ENCODE results near the gene PPP1R1C.

Gene PPP1R1C

GRCh38 chr2:182090486-182090885, 104.8 kb downstream of the PPP1R1C start:
- ATAC-seq (replicated peaks), result no peak
- H3K27me3 Mint-ChIP-seq, result peaks cover 8 to 9% of the 10 kb centered on the region in 2 donors

GRCh38 chr2:182097571-182098164, 112.0 kb downstream of the PPP1R1C start:
- Mint-ChIP-seq H3K4me3 (no peak overlapping the region), H3K9me3 (peaks cover 1 to 8% of the 10 kb centered on the region in 2 donors), H3K27ac (no peak overlapping the region), H3K27me3 (peaks cover 8 to 11% of the 10 kb centered on the region in 2 donors), H3K36me3 (ENCODE audit: insufficient read depth) (no peaks in the 10 kb centered on the region), H3K4me1 (ENCODE audit: low read depth in 2 of 2) (no peaks in the 10 kb centered on the region)
- ATAC-seq (replicated peaks) (no peak), DNase-seq (no peak)

More at GRCh38 chr2:182090486-182090885, 104.8 kb downstream of the PPP1R1C start:
- Mint-ChIP-seq H3K27ac (no peak overlapping the region), H3K9me3 (peaks cover 1 to 8% of the 10 kb centered on the region in 2 donors), H3K4me1 (ENCODE audit: low read depth in 2 of 2) (no peaks in the 10 kb centered on the region), H3K4me3 (no peak overlapping the region), H3K36me3 (ENCODE audit: insufficient read depth) (no peaks in the 10 kb centered on the region)
- no peak for DNase-seq

DNA sequence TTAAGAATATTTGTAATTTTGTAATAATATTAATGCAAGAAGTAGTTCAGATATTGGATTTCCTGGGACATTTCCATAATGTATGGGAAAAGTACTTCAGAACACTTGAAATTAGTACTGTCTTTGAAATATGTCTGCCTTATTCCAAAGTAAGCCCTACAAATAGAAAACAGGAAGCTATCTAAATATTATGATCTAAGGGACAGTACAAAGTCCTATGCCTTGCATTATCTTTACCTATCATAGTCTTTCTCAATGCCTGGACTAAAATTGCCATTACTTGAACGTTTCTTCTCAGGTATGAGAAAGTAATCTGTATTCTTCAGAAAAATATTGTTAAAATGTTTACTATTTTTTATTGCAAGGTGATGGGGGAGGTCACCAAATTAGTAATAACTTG, 113.0 kb downstream of the PPP1R1C start:
- no peaks in the 10 kb centered on the region for H3K36me3 Mint-ChIP-seq (ENCODE audit: insufficient read depth)
- peaks cover 1 to 5% of the 10 kb centered on the region in 2 donors for H3K9me3 Mint-ChIP-seq
- no peak overlapping the region for H3K4me3 Mint-ChIP-seq
- ATAC-seq (replicated peaks), result no peak
- H3K4me1 Mint-ChIP-seq (ENCODE audit: low read depth in 2 of 2), result no peaks in the 10 kb centered on the region
- no peak overlapping the region for H3K27ac Mint-ChIP-seq
- H3K27me3 Mint-ChIP-seq, result peaks cover 4 to 10% of the 10 kb centered on the region in 2 donors
- no peak for DNase-seq

DNA sequence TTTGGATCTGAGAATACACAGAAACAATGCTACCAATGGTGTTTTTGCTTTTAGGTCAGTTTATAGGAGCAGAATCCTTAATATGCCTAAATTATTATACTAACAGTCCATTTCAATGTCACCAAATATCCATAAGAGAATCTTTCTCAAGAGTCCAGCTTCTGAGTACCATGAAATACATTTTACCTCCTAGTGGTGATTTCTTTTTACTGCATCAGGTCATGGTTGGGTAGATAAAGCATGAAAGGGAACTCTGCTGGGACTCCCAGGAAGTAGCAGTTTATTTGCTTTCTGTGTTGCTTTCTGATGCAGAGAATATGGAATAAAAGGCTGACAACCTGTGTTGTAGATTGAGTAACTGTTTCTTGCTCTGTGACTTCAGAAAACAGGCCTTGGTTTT, 115.6 kb downstream of the PPP1R1C start:
- ATAC-seq (replicated peaks), result no peak
- no peak for DNase-seq
- H3K4me1 Mint-ChIP-seq (ENCODE audit: low read depth in 2 of 2), result no peaks in the 10 kb centered on the region
- no peak overlapping the region for H3K4me3 Mint-ChIP-seq
- H3K27ac Mint-ChIP-seq, result no peak overlapping the region
- peaks cover 0 to 6% of the 10 kb centered on the region in 2 donors for H3K27me3 Mint-ChIP-seq
- H3K9me3 Mint-ChIP-seq, result no peaks in the 10 kb centered on the region
- no peaks in the 10 kb centered on the region for H3K36me3 Mint-ChIP-seq (ENCODE audit: insufficient read depth)

DNA sequence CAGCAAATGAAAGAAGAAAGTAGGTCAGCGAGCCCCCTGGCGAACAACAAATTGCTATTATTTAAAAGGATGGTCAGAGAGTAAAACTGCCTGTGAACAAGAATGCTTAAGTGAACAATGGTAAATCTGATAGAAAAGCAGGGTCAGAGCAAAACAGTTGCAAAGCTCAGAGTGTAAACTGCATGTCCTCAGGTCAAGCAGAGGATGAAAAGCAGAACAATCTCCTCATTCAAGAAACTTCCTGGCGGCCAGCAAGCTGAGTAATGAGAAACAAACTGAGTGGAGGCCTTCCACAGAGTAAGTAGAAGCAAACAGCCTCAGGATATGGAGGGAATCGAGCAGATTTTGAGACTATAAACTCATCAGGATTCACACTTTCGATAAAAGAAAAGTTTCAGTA, 117.9 kb downstream of the PPP1R1C start:
- Mint-ChIP-seq H3K4me1 (ENCODE audit: low read depth in 2 of 2) (no peaks in the 10 kb centered on the region), H3K9me3 (no peaks in the 10 kb centered on the region), H3K27ac (no peak overlapping the region), H3K36me3 (ENCODE audit: insufficient read depth) (no peaks in the 10 kb centered on the region), H3K4me3 (no peak overlapping the region), H3K27me3 (no peaks in the 10 kb centered on the region)
- DNase-seq (no peak), ATAC-seq (replicated peaks) (no peak)

- H3K4me1 Mint-ChIP-seq (ENCODE audit: low read depth in 2 of 2), result no peaks in the 10 kb centered on the region
- H3K4me3 Mint-ChIP-seq, result no peak overlapping the region
Observed at GRCh38 chr2:182110347-182110746, 124.7 kb downstream of the PPP1R1C start.

GRCh38 chr2:182113334-182113733, 127.7 kb downstream of the PPP1R1C start:
- H3K4me3 Mint-ChIP-seq, result no peak overlapping the region
- no peaks in the 10 kb centered on the region for H3K9me3 Mint-ChIP-seq
- H3K27ac Mint-ChIP-seq, result no peak overlapping the region
- ATAC-seq (replicated peaks), result no peak
- H3K4me1 Mint-ChIP-seq (ENCODE audit: low read depth in 2 of 2), result no peaks in the 10 kb centered on the region
- H3K36me3 Mint-ChIP-seq (ENCODE audit: insufficient read depth), result no peaks in the 10 kb centered on the region
- DNase-seq, result no peak
- peaks cover 0 to 5% of the 10 kb centered on the region in 2 donors for H3K27me3 Mint-ChIP-seq

More at GRCh38 chr2:182110347-182110746, 124.7 kb downstream of the PPP1R1C start:
- H3K27ac Mint-ChIP-seq, result no peak overlapping the region
- H3K27me3 Mint-ChIP-seq, result peaks cover 0 to 5% of the 10 kb centered on the region in 2 donors
- no peak for ATAC-seq (replicated peaks)
- no peaks in the 10 kb centered on the region for H3K36me3 Mint-ChIP-seq (ENCODE audit: insufficient read depth)
- no peak for DNase-seq
- no peaks in the 10 kb centered on the region for H3K9me3 Mint-ChIP-seq

- peaks cover 0 to 5% of the 10 kb centered on the region in 2 donors for H3K27me3 Mint-ChIP-seq
- no peak overlapping the region for H3K27ac Mint-ChIP-seq
- no peaks in the 10 kb centered on the region for H3K4me1 Mint-ChIP-seq (ENCODE audit: low read depth in 2 of 2)
- no peak for ATAC-seq (replicated peaks)
- no peaks in the 10 kb centered on the region for H3K36me3 Mint-ChIP-seq (ENCODE audit: insufficient read depth)
- DNase-seq, result no peak
- no peak overlapping the region for H3K4me3 Mint-ChIP-seq
- H3K9me3 Mint-ChIP-seq, result no peaks in the 10 kb centered on the region
Observed at GRCh38 chr2:182115258-182115657, 129.6 kb downstream of the PPP1R1C start.

GRCh38 chr2:182116774-182117173, 131.1 kb downstream of the PPP1R1C start:
- H3K9me3 Mint-ChIP-seq, result no peaks in the 10 kb centered on the region
- no peaks in the 10 kb centered on the region for H3K4me1 Mint-ChIP-seq (ENCODE audit: low read depth in 2 of 2)
- peaks cover 0 to 5% of the 10 kb centered on the region in 2 donors for H3K27me3 Mint-ChIP-seq
- DNase-seq (no peak), ATAC-seq (replicated peaks) (no peak)
- H3K4me3 Mint-ChIP-seq, result no peak overlapping the region
- H3K36me3 Mint-ChIP-seq (ENCODE audit: insufficient read depth), result no peaks in the 10 kb centered on the region
- H3K27ac Mint-ChIP-seq, result no peak overlapping the region

DNA sequence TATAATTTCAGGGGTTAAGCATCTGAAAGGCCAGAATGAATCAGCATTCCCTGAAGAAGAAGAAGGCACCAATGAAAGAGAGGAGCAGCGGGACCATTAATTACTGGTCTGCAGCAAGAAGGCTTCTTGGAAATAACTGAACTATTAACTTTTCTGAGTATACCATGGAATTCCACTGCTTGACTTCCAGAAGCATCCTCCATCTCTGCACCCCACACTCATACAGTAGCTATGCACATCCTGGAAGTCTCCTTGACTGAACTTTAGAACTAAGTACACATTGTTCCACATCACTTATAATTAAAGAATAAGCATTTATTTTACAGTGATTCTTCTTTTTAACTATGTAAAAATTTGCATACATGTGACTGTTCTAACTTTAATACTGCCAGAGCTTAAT, 131.5 kb downstream of the PPP1R1C start:
- DNase-seq (no peak), ATAC-seq (replicated peaks) (no peak)
- Mint-ChIP-seq H3K4me3 (no peak overlapping the region), H3K9me3 (no peaks in the 10 kb centered on the region), H3K27me3 (peaks cover 0 to under 1% of the 10 kb centered on the region in 2 donors), H3K27ac (no peak overlapping the region), H3K36me3 (ENCODE audit: insufficient read depth) (no peaks in the 10 kb centered on the region), H3K4me1 (ENCODE audit: low read depth in 2 of 2) (no peaks in the 10 kb centered on the region)

DNA sequence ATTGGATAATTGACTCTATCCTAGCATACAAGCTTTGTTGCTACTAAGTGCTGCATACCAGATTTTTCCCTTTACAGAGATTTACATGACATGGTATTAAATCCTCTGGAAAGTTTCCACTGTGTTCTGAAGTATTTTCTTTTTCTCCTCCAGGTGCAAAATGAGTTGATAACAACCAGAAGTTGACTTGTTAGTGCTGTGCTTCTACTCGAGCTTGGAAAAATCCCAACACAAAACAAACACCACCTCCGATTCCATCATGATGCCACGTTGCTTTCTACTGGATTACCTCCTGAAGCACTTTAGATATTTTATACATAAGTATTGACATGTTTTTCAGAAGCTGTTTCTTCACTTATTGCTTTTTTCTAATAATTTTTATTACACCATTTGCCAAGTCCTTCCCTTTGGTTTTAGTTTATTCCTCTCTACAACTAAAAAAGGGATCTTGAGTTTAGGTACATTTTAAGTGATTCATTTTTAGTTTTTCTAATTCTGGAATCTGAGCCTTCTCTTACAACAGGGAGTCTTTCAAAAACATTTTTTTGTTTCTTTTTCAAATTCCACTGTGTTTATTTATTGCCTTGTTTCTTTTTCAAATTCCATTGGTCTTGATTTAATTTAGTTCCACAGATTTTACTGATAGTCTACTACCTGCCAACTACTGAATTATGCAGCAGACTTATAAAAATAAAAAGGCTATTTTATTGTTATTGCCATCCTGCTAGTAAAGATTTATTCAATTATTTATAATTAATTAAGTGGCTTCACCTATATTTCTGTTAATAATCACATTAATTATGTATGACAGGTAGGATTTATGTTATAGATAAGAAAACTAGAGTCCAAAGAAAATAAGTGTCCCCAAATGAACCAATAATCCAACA, 143.4 kb downstream of the PPP1R1C start:
- Mint-ChIP-seq H3K27me3 (peaks cover 0 to 7% of the 10 kb centered on the region in 2 donors), H3K36me3 (ENCODE audit: insufficient read depth) (no peaks in the 10 kb centered on the region), H3K4me3 (no peak overlapping the region), H3K27ac (no peak overlapping the region), H3K9me3 (no peaks in the 10 kb centered on the region), H3K4me1 (ENCODE audit: low read depth in 2 of 2) (no peaks in the 10 kb centered on the region)
- no peak for ATAC-seq (replicated peaks)
- no peak for DNase-seq

GRCh38 chr2:182132605-182133004, 147.0 kb downstream of the PPP1R1C start:
- DNase-seq (no peak), ATAC-seq (replicated peaks) (no peak)
- Mint-ChIP-seq H3K27ac (no peak overlapping the region), H3K27me3 (no peaks in the 10 kb centered on the region), H3K9me3 (no peaks in the 10 kb centered on the region), H3K36me3 (ENCODE audit: insufficient read depth) (no peaks in the 10 kb centered on the region), H3K4me3 (no peak overlapping the region), H3K4me1 (ENCODE audit: low read depth in 2 of 2) (no peaks in the 10 kb centered on the region)

- no peaks in the 10 kb centered on the region for H3K36me3 Mint-ChIP-seq (ENCODE audit: insufficient read depth)
- ATAC-seq (replicated peaks) (no peak), DNase-seq (no peak)
- H3K4me1 Mint-ChIP-seq (ENCODE audit: low read depth in 2 of 2), result no peaks in the 10 kb centered on the region
- no peaks in the 10 kb centered on the region for H3K9me3 Mint-ChIP-seq
- H3K27ac Mint-ChIP-seq, result no peak overlapping the region
- H3K27me3 Mint-ChIP-seq, result no peaks in the 10 kb centered on the region
- H3K4me3 Mint-ChIP-seq, result no peak overlapping the region
Observed at GRCh38 chr2:182133195-182133891, 147.7 kb downstream of the PPP1R1C start.
